ENCODE results near the gene EHBP1. TPM values are rescaled to one million over a fixed set of nuclear protein-coding genes. Genes with fewer than 3 reads are reported as not detected.

EHBP1 gene
- total RNA-seq, 1 donor = 119 TPM

DNA sequence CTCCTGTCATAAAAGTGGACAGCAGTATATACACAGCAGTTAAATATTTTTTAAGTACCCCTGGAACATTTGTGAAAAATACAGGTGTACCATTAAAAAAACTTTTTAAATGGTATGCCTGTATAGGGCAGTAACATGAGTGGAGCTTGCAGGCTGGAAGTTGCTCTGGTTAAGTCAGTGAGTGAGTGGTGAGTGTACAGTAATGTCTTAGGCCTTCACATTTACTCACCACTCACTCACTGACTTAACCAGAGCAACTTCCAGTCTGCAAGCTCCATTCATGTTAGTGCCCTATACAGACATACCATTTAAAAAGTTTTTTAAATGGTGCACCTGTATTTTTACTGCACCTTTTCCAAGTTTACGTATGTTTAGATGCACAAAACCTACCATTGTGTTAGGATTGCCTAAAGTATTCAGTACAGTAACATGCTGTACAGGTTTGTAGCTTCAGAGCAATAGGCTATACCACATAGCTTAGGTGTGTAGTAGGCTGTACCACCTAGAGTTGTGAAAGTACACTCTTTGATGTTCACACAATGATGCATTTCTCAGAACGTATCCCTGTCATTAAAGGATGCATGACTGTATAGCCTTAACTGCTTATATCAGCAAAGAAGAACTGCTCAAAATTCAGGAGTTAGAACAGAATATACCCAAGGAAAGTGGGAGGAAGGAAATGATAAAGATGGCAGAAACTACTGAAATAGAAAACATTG lies 112.6 kb downstream of the EHBP1 start:
- no peak overlapping the region for H3K4me3 ChIP-seq (ENCODE audit: low read depth, low read length)
- TF ChIP-seq, protein P1, sequence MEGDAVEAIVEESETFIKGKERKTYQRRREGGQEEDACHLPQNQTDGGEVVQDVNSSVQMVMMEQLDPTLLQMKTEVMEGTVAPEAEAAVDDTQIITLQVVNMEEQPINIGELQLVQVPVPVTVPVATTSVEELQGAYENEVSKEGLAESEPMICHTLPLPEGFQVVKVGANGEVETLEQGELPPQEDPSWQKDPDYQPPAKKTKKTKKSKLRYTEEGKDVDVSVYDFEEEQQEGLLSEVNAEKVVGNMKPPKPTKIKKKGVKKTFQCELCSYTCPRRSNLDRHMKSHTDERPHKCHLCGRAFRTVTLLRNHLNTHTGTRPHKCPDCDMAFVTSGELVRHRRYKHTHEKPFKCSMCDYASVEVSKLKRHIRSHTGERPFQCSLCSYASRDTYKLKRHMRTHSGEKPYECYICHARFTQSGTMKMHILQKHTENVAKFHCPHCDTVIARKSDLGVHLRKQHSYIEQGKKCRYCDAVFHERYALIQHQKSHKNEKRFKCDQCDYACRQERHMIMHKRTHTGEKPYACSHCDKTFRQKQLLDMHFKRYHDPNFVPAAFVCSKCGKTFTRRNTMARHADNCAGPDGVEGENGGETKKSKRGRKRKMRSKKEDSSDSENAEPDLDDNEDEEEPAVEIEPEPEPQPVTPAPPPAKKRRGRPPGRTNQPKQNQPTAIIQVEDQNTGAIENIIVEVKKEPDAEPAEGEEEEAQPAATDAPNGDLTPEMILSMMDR (IDR thresholded peaks at IDR 0.05; ENCODE audit: insufficient read depth, low read length) = no peak
- DNase-seq (ENCODE audit: low read depth) = no peak

GRCh38 chr2:62822549-62822948 lies 117.0 kb downstream of the EHBP1 start:
- no peak overlapping the region for H3K4me3 ChIP-seq (ENCODE audit: low read depth, low read length)
- no peak for DNase-seq (ENCODE audit: low read depth)
- TF ChIP-seq, protein P1 (IDR thresholded peaks at IDR 0.05; ENCODE audit: insufficient read depth, low read length) = no peak

DNA sequence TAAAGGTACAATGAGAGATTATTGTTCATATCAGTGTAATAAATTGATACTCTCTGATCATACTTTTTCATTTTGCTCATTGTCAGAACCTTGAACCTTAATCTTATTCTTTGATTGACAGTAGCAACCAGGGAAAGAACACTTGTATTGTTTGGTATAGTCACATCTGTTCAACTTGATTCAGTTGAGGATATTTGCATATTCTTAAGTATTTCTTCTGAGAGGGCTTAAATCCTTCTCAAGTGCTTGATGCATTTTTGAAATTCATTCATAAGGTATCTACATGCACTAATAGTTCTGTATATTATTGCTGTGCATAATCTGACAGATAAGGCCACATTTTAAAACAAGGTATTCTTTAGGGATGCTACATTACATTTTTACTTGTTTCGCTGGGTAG lies 118.9 kb downstream of the EHBP1 start:
- H3K4me3 ChIP-seq (ENCODE audit: low read depth, low read length) = no peak overlapping the region
- TF ChIP-seq, protein P1 (IDR thresholded peaks at IDR 0.05; ENCODE audit: insufficient read depth, low read length) = no peak
- no peak for DNase-seq (ENCODE audit: low read depth)

- H3K4me3 ChIP-seq (ENCODE audit: low read depth, low read length) = no peak overlapping the region
- TF ChIP-seq, protein P1 (IDR thresholded peaks at IDR 0.05; ENCODE audit: insufficient read depth, low read length) = no peak
- peak; percentile 81 for DNase-seq (ENCODE audit: low read depth)
These were observed 120.6 kb downstream of the EHBP1 start for GRCh38 chr2:62826141-62826540.

GRCh38 chr2:62826953-62827675 lies 121.6 kb downstream of the EHBP1 start:
- DNase-seq (ENCODE audit: low read depth) = no peak
- H3K4me3 ChIP-seq (ENCODE audit: low read depth, low read length) = no peak overlapping the region
- TF ChIP-seq, protein P1 (IDR thresholded peaks at IDR 0.05; ENCODE audit: insufficient read depth, low read length) = no peak

DNA sequence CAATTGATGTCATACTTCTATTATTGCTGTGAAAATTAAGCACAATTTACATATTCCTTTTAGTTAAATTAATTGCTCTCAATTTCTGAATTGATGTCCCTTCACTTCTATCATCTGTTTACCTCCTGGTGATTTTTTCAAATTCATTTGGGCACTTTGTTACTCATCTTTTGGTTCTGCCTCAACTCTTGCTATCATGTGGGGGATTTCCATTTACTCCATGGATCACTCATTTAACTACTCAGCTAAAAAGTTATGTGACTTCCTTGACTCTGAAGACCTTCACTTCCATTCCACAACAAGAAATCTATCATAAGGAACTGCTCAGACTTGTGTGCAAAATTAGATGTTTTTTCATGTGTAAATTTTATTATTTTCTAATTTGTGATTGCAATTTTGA lies 126.2 kb downstream of the EHBP1 start:
- no peak overlapping the region for H3K4me3 ChIP-seq (ENCODE audit: low read depth, low read length)
- TF ChIP-seq, protein P1 (IDR thresholded peaks at IDR 0.05; ENCODE audit: insufficient read depth, low read length) = no peak
- no peak for DNase-seq (ENCODE audit: low read depth)
